Head of caudate nucleus (tissue), 42 donors: ENCODE measurements around the gene CZIB.
"Not testable (repeated sequence)": the region's sequence is repeated elsewhere in the genome, so short reads cannot be mapped to it uniquely, and the experiment has no call there.

Source experiments
- DNase-seq, 42 donors: peaks; one replicate each; pipeline versions ENCODE4 v3.0.0 to v3.0.0-alpha.2; 2020 to 2021; ENCODE audit warnings: mixed read lengths in 7 of 42
- intact Hi-C: fragments of 100-400 bp; cut with DNase I; formaldehyde crosslinking; loops from one replicate; pipeline ENCODE4 v1.15.0; 2022

The CZIB gene

DNA sequence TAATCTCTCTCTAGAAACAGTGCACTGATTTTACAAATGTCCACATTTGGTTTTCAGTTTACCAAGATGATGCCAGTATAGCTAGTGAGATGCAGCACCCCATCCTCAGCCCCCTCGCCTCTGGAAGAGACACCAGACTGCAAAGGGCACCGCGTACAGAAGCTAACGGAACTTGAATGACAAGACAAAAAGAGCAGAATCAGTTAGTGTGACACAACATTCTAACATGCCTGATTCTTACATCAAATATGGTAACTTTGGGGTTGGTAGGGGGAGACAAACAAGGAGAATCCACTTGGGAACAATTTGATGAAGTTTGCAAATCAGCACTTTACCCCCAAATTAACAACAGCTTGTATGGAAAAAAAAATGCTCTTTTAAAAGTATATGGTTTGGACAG lies 21.9 kb upstream of the CZIB start:
- no peak for DNase-seq
- intact Hi-C loops, result no loop called here

DNA sequence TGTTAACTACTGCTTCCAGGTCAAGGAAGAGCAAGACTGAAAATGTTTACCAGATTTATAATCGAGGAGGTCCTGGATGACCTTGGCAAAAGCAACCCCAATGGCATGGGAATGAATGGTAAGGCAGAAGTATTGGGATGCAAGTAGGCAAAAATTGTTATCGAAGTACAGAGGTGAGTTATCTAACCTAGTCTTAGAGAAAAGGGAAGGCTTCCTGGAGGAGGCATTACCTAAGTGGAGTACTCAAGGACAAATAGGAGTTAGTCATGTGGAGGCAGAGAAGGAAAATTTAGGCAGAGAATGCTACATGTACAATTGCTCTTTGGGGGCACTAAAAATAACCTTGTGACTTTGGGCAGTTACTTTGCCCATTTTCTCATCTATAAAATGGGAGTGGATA lies 21.4 kb upstream of the CZIB start:
- intact Hi-C loops, result no loop called here
- no peak for DNase-seq

DNA sequence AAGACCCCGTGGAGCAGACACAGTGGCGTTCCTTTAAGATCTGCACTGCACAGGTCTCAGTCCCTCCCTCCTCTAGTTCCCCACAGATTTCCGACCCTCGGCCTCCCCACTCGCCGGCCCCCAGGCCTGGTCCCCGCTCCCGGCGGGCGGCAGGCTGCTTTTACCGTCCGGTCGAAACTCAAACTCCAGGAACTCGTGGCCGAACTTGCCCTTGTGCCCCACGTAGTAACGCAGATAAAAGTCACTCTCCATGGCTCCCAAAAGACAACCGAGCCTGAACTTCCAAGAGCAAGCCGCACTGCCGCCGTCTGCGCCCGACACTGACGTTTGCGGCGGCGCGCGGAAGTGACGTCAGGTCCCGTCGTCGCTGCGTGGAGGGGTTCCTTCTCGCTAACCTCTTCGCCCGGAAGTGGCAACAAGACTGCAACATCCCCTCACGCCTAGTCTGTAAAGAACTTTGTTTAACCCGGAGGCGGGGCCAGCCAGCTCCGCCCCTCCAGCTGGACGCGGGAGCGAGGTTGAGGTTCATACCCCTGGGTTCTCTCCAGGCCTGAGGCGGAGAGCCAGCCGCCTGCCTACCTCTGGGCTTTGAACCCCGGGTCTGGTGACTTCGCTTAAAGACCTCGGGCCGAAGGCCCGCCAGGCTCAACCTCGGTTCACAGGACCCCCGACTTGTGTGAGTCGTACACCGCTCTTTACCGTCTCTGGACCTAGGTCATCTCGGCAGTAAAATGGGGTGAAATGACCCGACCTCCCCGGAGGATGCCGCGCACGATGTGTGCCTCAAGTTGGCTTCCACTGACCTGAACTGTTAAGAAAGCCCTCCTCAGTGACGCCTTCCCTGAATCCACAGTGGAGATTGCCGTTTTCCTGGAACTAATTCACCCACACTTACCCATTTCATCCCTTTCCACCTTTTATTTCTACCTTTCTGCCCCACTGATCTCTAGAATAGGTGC lies 18.0 kb upstream of the CZIB start, which contains the start of gene MAGOH:
Gene MAGOH, minus strand, starts transcription at position 322 of the 959 bp plus-strand sequence. Its CDS starts 70 bp downstream, at position 252.
- intact Hi-C loops, result loop anchor here (1.0 kb wide), 1 partner anchor 18 kb away; the partner anchor contains the start of gene CZIB
- DNase-seq, result peak; percentile 91 to 99 (median 97)

DNA sequence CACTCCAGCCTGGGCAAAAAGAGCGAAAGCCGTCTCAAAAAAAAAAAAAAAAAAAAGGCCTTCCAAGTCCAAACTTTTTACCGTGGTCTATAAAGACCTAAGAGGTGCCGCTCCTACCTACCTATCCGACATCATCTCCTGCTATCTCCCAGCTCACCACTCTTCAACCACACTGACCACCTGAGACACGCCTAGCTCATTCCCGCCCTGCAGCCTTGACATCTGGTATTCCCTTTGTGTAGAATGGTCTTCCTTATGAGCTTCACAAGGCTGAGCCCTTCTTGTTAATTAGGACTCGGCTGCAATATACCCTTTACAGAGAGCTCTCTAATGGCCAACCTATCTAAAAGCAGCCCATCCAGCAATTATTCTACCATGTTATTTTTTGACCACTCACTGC lies 17.2 kb upstream of the CZIB start:
- DNase-seq, result no peak
- intact Hi-C loops, result loop anchor here (1.0 kb wide), 1 partner anchor 17 kb away; the partner anchor contains the start of gene CZIB

DNA sequence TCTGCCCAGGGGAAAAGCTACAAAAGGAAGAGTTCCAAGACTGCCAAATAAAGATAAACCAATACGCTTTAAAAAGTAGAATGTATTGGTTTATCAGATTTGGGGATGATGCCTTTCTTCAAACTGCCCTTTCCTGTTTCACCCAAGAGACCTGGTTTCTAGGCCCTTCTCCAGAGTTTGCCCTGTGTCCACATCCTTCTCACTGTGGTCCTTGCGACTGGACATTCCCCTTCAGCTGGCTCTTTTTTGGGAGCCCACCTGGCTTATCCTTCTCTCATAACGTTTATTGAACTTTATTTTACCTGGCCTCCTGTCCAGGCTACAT lies 490 bp upstream of the CZIB start:
- intact Hi-C loops, result loop anchor here (1.0 kb wide), 1 partner anchor 17 kb away; the partner anchor contains the start of gene MAGOH
- DNase-seq, result no peak

DNA sequence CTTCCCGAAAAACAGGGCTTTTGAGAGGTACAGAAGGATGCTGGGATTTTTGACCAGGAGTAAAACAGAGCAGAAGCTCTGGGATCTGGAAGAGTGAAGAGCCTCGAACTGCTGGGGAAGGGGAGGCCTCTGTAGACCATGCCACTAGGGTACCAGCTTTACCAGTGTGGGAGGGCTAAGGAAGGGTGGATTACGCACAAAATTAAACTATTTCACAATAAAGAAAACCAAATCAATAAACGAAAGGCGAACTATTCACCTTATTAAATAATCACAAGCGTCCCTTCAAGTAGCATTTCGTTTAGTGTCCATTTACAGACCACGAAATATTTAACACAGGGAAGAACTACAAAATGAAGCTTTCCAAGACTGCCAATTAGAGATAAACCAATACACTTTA lies 723 bp downstream of the CZIB start:
- intact Hi-C loops, result loop anchor here (1.0 kb wide), 1 partner anchor 19 kb away; the partner anchor contains the start of gene MAGOH
- no peak for DNase-seq

DNA sequence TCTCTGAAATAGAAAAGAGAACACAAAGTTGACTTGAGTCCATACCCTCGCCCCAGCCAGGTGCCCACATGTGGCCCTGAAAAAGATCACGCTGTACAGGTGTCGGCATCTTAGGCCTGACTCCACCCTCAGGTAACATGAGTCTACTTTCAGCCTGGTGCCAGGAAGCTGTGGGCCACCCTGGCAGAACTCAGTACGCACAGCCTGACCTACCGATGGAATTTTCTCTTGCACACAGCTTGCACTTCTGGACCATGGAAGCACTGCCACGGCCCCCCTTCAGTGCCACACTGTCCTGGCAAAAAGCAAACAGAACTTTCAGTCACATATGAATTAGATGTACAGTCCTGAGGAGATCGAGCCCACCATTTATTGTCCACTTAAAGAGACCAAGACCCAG lies 2.2 kb downstream of the CZIB start:
- intact Hi-C loops, result no loop called here
- DNase-seq, result no peak

DNA sequence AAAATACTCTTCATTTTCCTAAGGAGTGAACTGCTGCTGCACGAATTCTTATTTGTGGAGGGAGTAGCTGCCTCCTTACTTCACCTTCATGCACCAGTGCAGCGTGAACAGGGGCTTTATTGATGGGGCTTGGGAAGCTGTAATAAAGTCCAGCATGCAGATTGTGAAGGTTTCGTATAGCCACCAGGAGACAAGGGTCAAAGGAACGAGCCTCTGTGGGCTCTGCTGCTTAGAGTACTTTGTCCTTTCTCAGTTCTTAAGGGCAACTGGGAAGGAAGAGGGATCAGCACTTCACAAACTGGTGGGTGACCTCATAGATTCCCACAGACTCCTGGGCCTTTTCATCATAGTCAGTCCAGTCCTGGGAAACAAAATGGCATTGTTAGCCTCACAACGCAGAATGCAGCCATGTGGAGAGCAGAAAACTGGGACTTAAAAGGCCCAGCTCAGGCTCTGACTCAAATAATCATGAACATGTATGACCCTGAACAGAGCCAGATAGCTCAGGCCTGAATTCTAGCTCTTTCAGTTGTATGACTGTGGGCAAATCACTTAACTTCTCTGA lies 6.0 kb downstream of the CZIB start:
- no peak for DNase-seq
- intact Hi-C loops, result no loop called here

DNA sequence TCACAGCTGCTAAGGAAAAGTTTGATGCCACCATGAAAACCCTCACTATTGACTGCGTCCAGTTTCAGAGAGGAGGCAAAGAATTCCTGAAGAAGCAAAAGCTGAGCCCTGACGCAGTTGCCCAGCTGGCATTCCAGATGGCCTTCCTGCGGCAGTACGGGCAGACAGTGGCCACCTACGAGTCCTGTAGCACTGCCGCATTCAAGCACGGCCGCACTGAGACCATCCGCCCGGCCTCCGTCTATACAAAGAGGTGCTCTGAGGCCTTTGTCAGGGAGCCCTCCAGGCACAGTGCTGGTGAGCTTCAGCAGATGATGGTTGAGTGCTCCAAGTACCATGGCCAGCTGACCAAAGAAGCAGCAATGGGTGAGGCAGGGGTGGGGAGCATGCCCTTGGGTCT lies 9.5 kb downstream of the CZIB start:
- intact Hi-C loops, result no loop called here
- DNase-seq, result no peak

DNA sequence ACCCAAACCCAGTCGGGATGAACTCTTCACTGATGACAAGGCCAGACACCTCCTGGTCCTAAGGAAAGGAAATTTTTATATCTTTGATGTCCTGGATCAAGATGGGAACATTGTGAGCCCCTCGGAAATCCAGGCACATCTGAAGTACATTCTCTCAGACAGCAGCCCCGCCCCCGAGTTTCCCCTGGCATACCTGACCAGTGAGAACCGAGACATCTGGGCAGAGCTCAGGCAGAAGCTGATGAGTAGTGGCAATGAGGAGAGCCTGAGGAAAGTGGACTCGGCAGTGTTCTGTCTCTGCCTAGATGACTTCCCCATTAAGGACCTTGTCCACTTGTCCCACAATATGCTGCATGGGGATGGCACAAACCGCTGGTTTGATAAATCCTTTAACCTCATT lies 10.1 kb downstream of the CZIB start:
- intact Hi-C loops, result no loop called here
- DNase-seq, result no peak

DNA sequence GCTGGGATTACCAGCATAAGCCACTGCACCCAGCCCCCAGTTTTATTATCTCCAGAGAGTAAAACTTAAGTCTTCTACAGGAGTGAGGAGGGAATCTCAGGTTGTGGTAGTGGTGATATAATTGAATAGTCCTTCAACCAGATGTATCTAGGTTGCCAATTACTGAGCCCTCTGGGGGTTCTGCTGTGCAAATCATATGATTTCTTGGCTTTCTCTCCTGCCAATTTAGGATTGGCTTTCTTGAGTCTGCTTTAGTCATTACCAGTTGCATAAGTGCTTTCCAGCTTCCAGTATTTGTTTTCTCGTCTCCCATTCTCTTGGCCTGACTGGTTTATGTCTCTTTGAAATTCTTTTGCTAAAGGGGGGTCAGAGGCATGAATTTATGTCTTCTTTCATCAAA lies 12.7 kb downstream of the CZIB start:
- DNase-seq, result no peak
- intact Hi-C loops, result no loop called here

DNA sequence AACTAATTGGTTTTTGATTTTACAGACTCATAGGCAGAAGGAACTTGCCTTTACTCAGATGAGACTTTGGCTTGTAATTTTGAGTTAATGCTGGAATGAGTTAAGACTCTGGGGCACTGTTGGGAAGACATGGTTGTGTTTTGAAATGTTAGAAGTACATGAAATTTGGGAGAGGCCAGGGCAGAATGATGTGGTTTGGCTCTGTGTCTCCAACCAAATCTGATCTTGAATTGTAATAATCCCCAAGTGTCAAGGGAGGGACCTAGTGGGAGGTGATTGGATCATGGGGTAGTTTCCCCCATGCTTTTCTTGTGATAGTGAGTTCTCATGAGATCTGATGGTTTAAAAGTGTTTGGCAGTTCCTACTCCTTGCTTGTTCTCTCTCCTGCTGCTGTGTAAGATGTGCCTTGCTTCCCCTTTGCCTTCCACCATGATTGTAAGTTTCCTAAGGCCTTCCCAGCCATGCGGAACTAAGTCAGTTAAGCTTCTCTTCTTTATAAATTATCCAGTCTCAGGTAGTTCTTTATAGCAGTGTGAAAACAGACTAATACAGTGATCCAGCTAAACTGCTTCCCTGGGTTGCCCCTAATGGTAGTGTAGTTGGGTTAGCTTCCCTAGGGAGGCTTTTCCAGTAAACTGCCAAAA lies 13.6 kb downstream of the CZIB start:
- DNase-seq, result no peak
- intact Hi-C loops, result no loop called here

DNA sequence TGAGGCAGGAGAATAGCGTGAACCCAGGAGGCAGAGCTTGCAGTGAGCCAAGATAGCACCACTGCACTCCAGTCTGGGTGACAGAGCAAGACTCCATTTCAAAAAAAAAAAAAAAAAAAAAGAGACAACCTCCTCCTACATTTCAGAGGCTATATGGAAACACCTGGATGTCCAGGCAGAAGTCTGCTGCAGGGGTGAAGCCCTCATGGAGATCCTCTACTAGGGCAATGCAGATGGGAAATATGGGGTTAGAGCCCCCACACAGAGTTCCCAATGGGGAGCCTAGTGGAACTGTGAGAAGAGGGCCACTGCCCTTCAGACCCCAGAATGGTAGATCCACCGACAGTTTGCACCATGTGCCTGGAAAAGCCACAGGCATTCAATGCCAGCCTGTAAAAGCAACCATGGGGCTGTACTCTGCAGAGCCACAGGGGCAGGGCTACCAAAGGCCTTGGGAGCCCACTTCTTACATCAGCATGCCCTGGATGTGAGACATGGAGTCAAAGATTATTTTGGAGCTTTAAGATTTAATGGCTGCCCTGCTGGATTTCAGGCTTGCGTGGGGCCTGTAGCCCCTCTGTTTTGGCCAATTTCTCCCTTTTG lies 14.2 kb downstream of the CZIB start:
- DNase-seq, intact Hi-C loops: not testable (repeated sequence)

DNA sequence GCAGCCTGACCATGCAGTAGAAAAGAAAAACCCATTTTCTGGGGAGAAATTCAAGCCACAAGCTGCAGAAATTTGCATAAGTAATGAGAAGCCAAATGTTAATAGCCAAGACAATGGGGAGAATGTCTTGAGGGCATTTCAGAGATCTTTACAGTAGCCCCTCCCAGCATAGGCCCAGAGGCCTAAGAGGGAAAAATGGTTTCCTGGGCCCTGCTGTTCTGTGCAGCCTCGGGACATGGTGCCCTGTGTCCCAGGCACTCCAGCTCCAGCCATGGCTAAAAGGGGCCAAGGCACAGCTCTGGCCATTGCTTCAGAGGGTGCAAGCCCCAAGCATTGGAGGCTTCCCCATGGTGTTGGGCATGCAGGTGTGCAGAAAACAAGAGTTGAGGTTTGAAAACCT lies 14.9 kb downstream of the CZIB start:
- intact Hi-C loops, result not testable (repeated sequence)

DNA sequence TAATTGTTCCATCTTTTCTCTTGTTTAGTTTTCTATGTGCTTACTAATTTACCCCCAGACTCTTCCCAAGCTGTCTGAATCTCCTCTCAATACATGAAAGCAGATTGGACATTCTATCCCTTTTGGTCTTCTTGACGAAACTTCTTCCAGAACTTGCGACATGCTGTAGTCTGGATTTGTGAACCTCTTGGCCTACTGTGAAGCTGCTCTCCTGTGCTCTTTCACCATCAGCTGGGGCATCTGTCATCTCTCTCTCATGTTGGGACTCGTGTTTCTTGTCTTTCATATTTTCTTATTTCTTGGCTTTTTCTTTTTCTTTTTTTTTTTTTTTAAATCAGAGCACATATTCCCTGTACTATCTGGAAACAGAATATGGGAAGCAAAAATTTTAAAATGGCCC lies 17.0 kb downstream of the CZIB start:
- intact Hi-C loops, result no loop called here

More for the DNA sequence above, 14.9 kb downstream of the CZIB start:
- not testable (repeated sequence) for DNase-seq

DNA sequence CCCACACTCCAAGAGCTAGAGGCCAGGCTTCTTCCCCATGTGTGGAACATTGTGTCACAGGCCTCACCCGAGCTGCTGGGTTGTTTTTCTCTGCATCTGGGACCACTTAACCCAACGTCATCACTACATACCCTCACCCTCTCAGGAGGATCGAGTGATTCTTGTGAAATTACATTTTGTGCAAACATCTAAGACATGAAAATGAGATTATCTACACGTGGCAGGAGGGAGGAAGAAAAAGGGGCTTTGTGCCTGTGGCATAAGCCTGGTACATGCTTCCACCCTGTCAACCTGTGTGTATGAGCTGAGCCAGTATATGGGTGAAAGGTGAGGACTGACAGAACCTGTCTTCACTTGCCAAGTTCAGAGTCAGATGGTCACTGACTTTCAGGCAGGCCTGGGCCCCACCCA lies 22.2 kb downstream of the CZIB start:
- no peak for DNase-seq

More for the DNA sequence above, 17.0 kb downstream of the CZIB start:
- no peak for DNase-seq

DNA sequence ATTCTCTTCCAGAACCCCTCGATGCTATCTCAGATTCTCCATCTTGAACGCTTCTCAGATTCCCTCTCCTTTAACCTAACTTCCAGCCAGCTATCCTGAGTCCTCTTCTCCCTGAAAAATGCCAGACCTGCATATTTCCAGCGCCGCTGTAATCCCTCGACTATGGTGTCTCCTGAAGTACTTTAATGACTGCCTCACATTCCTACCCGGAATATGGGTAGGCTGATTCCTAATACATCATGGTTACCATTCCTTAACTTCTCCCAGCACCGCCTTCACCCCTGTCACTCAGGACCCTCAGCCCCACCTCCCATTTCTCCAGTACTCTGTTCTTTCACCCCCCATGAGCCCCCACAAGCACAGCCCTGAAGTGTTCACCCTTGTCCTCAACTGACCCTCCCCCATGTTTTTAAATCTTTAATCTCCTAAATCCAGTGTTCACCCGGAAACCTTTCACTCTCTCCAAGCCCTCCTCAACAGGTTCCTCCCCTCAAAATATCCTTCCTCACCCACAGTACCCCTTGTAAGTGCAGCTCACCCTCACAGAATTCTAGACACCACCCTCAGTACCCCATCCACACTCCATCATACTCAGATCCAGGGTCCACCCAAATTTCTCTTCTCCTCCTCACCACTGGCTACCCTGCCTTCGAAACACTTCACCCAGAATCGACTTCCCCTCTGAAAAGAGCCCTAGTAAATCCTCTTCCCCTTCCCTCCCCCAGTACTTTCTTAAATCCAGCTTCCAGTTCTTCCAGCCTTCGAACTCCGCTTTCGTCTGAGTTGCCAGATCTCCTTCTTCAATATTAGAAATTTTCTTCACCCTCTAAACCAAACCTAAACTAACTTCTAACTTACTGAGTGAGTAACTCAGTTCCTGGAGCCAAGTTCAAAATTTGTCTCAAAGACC lies 22.9 kb downstream of the CZIB start:
- DNase-seq, result peak in 1 of 42 donors; percentile 10
- intact Hi-C loops, result no loop called here

More for the DNA sequence above, 22.2 kb downstream of the CZIB start:
- intact Hi-C loops, result no loop called here
